ENCODE measurements around the gene EBF3.

Gene EBF3

DNA sequence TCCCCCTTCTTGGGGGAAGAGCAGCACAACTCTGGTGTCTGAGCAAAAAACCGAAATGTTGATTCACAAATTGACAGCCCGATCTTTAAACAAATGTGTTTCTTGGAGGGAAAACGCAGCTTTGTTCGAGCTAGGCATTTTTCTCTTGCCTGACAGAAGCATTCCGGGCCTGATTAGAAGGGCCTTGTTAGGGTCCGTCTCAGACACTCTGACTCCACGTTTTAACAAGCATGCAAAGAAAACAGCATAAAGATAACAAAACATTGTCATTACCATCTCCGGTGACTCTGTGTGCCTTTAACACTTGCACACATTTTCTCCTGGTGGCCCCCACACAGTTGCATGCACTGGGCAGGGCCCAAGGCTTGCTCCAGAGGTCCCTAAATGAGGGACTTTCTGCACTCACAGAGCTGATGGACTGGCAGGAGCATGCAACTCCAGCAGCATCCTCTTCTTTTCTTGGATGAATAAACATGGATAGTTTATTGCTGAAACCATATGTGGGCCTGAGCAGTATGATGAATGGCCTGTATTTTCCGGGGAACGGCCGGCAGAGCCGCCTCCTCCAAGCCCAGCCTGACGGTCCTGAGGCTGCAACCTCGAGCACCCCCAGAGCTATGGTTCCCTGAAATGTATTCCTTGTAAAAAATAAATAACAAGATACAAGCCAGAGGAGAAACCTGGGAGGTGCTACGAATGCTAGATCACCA, 50.9 kb downstream of the EBF3 start:
- DNase-seq (ENCODE audit: insufficient read length, low spot score) = no peak
- no peak for FAIRE-seq
- TF ChIP-seq, protein P1, sequence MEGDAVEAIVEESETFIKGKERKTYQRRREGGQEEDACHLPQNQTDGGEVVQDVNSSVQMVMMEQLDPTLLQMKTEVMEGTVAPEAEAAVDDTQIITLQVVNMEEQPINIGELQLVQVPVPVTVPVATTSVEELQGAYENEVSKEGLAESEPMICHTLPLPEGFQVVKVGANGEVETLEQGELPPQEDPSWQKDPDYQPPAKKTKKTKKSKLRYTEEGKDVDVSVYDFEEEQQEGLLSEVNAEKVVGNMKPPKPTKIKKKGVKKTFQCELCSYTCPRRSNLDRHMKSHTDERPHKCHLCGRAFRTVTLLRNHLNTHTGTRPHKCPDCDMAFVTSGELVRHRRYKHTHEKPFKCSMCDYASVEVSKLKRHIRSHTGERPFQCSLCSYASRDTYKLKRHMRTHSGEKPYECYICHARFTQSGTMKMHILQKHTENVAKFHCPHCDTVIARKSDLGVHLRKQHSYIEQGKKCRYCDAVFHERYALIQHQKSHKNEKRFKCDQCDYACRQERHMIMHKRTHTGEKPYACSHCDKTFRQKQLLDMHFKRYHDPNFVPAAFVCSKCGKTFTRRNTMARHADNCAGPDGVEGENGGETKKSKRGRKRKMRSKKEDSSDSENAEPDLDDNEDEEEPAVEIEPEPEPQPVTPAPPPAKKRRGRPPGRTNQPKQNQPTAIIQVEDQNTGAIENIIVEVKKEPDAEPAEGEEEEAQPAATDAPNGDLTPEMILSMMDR (IDR thresholded peaks at IDR 0.05; ENCODE audit: insufficient read depth, missing control alignments) = no peak

DNA sequence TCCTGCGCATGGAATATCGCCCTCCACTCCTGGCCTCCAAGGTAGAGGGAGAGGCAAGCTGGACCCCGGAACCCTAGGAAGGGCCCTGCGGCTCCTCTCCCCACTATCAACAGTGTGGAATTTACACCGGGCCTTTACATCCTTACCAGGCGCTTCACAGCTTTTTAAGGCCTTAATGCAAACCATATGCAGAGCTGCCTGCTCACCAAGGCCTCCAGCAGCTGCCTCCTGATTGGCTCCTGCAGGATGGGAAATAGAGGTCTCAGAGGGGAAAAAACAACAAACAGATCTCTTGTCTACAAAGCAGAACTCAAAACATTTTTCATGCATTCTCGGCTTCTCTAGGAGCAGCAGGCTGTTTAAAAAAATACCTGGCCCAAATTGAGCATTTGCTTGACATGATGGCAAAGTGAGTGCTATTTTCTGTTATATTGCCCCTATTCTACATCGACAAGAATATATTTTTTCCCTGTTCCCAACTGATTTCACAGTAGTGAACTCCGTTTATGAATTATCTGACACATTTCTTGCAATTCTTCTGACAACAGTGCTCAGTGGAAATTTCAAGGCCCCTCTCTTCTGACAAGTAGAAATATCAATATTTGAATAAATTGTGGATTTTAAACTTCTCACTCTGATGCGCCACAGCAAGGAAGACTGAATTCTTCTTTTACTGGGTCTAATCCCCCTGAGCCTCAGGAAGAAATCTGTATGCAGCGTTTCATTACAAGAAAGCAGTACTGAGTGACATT, 51.7 kb downstream of the EBF3 start:
- FAIRE-seq (no peak), DNase-seq (ENCODE audit: insufficient read length, low spot score) (no peak)
- TF ChIP-seq, protein P1 (IDR thresholded peaks at IDR 0.05; ENCODE audit: insufficient read depth, missing control alignments) = no peak

DNA sequence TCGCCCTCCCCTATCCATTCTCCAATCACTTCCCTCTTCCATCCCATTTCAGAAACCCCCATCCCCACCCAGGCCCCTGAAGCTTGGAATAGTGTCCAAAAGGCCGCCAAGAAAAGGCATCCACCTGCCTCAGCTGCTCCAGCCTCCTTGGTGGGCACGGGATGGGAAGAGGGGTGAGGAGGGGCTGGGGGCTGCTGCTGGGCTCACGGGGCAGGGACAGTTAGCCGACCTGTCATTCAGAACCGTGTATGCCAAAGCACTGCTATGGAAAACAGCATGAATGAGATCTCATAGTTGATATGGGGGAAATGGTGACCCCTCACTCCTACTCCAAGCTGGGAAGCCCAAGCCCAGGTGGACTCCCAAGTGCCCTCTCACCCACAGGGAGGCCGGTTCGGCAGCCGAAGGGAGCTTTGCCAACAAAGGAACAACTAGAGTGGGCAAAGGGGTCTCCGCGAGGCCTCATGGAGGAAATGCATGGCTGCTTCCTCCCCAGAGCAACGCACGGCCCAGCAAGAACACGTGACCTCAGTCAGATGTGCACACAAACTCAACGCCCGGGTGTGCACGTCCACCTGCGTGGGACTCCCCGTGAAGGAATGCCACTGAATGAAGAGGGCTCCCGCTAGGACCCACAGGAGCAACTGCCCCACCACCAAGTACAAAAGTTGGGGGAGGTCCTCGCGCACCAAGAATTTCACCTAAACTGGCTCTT, 52.5 kb downstream of the EBF3 start:
- DNase-seq (ENCODE audit: insufficient read length, low spot score) = no peak
- TF ChIP-seq, protein P1 (IDR thresholded peaks at IDR 0.05; ENCODE audit: insufficient read depth, missing control alignments) = no peak
- FAIRE-seq = no peak

DNA sequence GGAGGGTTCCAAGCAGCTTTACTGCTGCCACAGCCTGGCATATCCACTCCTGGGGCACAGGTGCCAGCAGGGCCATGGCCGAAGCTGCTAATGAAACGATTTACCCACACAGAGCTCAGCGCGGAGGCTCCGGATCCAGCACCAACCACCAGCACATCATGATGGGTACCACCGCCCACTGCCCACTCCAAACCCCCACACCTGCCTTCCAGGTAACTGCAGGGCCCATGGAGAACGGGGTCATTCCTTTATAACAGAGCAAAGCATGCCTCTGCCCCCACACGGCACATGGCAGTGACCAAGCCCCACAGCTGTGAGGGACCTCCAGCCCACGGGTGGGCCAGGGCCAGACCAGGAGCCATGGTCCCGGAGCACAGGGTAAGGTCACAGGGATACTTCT, 53.2 kb downstream of the EBF3 start:
- TF ChIP-seq, protein P1 (IDR thresholded peaks at IDR 0.05; ENCODE audit: insufficient read depth, missing control alignments) = no peak
- FAIRE-seq (no peak), DNase-seq (ENCODE audit: insufficient read length, low spot score) (no peak)

DNA sequence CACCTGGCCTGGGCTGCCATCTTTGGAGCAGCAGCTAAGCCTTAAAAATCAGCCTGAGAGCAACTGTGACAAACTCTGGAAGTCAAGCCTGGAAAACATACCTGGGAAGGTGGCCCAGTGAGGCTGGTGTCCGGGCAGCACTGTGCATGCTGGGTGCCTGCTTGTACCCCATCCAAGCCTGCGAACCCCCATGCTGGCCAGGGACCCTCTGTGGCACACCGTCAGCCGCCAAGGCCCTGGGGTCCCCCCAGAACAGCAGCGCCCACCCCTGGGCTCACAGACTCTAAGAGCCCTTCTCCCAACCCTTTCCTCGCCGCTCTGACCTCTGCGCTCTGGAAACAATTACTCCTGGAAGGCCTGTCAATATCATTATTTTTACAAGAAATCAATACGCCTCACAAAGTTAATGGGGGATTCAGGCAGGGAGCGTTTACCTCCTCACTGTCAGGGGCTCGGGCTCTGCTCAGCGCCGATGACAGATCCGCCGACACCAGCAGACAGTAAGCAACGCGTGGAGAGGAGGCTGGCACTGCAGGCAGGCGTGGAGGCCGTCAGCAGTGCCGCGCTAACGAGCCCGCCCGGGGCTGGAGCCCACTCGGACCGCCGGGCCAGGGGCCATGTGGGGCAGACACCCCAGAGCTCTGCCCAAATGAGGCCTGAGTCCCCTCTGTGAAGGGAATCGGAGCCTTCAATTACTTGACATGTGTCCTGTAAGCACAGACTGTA, 54.4 kb downstream of the EBF3 start:
- FAIRE-seq (no peak), DNase-seq (ENCODE audit: insufficient read length, low spot score) (no peak)
- TF ChIP-seq, protein P1 (IDR thresholded peaks at IDR 0.05; ENCODE audit: insufficient read depth, missing control alignments) = no peak

DNA sequence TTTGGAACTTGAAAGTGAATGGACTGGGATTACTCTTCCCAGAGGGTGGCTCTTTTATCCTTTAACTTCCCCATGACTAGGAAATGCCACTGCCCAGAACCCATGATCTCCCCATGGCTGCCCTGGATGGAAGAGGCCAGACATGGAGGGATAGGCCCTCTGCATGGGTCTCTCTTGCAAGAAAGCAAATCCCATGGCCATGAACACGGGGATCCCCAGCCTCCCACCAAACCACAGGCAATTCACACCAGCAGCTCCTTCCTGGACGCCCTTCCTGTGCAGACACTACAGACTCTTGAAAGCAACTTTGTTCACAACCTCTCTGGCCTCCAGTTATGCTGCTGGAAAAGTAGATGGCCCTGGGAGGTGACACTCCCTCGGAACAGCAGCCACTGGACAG, 55.0 kb downstream of the EBF3 start:
- TF ChIP-seq, protein P1 (IDR thresholded peaks at IDR 0.05; ENCODE audit: insufficient read depth, missing control alignments) = no peak
- no peak for DNase-seq (ENCODE audit: insufficient read length, low spot score)
- no peak for FAIRE-seq

Measured in D721Med (cell line).